K562 (cell line): Measurements from ENCODE around the gene IFNGR1. TPM values are rescaled to one million over a fixed set of nuclear protein-coding genes. Genes with fewer than 3 reads are reported as not detected.

Source experiments
- ATAC-seq: fragments of 200-7000 bp; cut with Tn5 transposase; 3 replicates; pipeline ENCODE4 v1.9.1; 2020; ENCODE audit warnings: moderate library complexity
- BruUV-seq: library from RNA; stranded (reverse); fragments of 400-500 nt; replicated peaks from 2 replicates; lab custom pipeline; 2021; lab: Mats Ljungman, UMichigan
- CTCF ChIA-PET: fragments of 300-600 bp; formaldehyde crosslinking; extraction: SDS; loops from one replicate; lab custom pipeline; 2021; ENCODE audit warnings: low intra/inter-chr PET ratio; lab: Yijun Ruan, JAX
- POLR2A ChIA-PET: fragments of 300-600, 350-650 bp; sonication (Branson Sonifier 250); formaldehyde crosslinking; extraction: SDS; loops from one replicate; lab custom pipeline; 2021; ENCODE audit warnings: antibody characterized with exemption, inconsistent platforms; lab: Yijun Ruan, JAX
- DNase-seq, 4 experiments: peaks; one replicate each; pipeline versions ENCODE4 v3.0.0 to v3.0.0-alpha.2; 2011 to 2018; ENCODE audit warnings: low spot score in 3 of 4, mixed read lengths in 3 of 4; ENCODE audit errors: extremely low read depth in 1 of 4
- FAIRE-seq: peaks from 2 replicates; lab custom pipeline; 2011; peaks lifted over from hg19 to GRCh38; lab: Jason Lieb, UNC
- H2AFZ ChIP-seq: 2 replicates; pipeline ENCODE4 v1.6.0; 2011; ENCODE audit warnings: low read depth, low read length, control low read depth, inconsistent platforms
- H3K27ac ChIP-seq: fragments of 200-600 bp; 3 replicates; pipeline ENCODE4 v1.8.0; 2011; ENCODE audit warnings: low read depth, mild to moderate bottlenecking, control low read depth, inconsistent platforms, low read length, moderate library complexity, mixed read lengths; ENCODE audit errors: extremely low read depth
- H3K27me3 ChIP-seq, 2 experiments: fragments of 300-600 bp in 1 of 2; 2 replicates in 1 of 2; 3 replicates in 1 of 2; pipeline versions ENCODE4 v1.6.0 to v1.8.0; 2011; ENCODE audit warnings: inconsistent platforms in 2 of 2, low read length in 2 of 2, mild to moderate bottlenecking in 1 of 2, mixed read lengths in 1 of 2, moderate library complexity in 1 of 2; ENCODE audit not compliant: control insufficient read depth in 2 of 2, insufficient read depth in 2 of 2
- H3K36me3 ChIP-seq: fragments of 300-600 bp; 3 replicates; pipeline ENCODE4 v1.8.0; 2011; ENCODE audit warnings: mild to moderate bottlenecking, low read length, inconsistent platforms; ENCODE audit not compliant: control insufficient read depth, insufficient read depth
- H3K4me1 ChIP-seq, 2 experiments: fragments of 200-600 bp in 1 of 2; replicated peaks in 1 of 2; 2 replicates in 1 of 2; 3 replicates in 1 of 2; pipeline versions ENCODE4 v1.5.1 to v1.8.0; 2011; ENCODE audit warnings: inconsistent platforms in 2 of 2, low read length in 2 of 2, mild to moderate bottlenecking in 1 of 2, mixed read lengths in 1 of 2, moderate library complexity in 1 of 2; ENCODE audit not compliant: control insufficient read depth in 2 of 2, insufficient read depth in 2 of 2
- H3K4me2 ChIP-seq: 2 replicates; pipeline ENCODE4 v1.6.1; 2011; ENCODE audit warnings: low read length, control low read depth, inconsistent platforms, mixed read lengths; ENCODE audit not compliant: insufficient read depth
- H3K4me3 ChIP-seq: fragments of 200-600 bp; sonication (generic), shearing (Covaris generic); 2 replicates; pipeline ENCODE4 v1.5.1; 2016; ENCODE audit warnings: control low read depth, inconsistent platforms
- H3K79me2 ChIP-seq: fragments of 200-600 bp; 3 replicates; pipeline ENCODE4 v1.8.0; 2011; ENCODE audit warnings: low read length, inconsistent platforms; ENCODE audit not compliant: control insufficient read depth, insufficient read depth
- H3K9ac ChIP-seq, 2 experiments: 2 replicates each; pipeline versions ENCODE4 v1.6.0 to v1.6.1; 2011; ENCODE audit warnings: low read depth in 2 of 2, low read length in 2 of 2, control low read depth in 1 of 2, inconsistent platforms in 1 of 2, mild to moderate bottlenecking in 1 of 2, mixed read lengths in 1 of 2; ENCODE audit not compliant: insufficient read depth in 1 of 2
- H3K9me1 ChIP-seq: one replicate; pipeline ENCODE4 v1.6.0; 2011; ENCODE audit warnings: inconsistent platforms, mild to moderate bottlenecking, low read length, moderate library complexity; ENCODE audit not compliant: control insufficient read depth, insufficient read depth
- H3K9me3 ChIP-seq: replicated peaks from 2 replicates; pipeline ENCODE4 v1.5.1; 2011; ENCODE audit warnings: low read depth, low read length, inconsistent platforms; ENCODE audit not compliant: control insufficient read depth, insufficient read depth
- H4K20me1 ChIP-seq: replicated peaks from 2 replicates; pipeline ENCODE4 v1.6.1; 2011; ENCODE audit warnings: low read length, inconsistent platforms, mixed read lengths; ENCODE audit not compliant: control insufficient read depth, insufficient read depth
- CBX8 ChIP-seq: fragments of 200-600 bp; sonication (generic); IDR thresholded peaks from 2 replicates; pipeline ENCODE4 v1.6.1; 2012; ENCODE audit warnings: borderline replicate concordance, mixed run types, low read depth, mild to moderate bottlenecking, moderate library complexity, mixed read lengths, low read length, control low read depth, inconsistent platforms; ENCODE audit not compliant: poor library complexity, severe bottlenecking; ENCODE audit errors: extremely low read depth
- CHD4 ChIP-seq: fragments of 200-600 bp; sonication (generic); IDR thresholded peaks from 3 replicates; pipeline ENCODE4 v1.6.1; 2012; ENCODE audit warnings: low read depth, mild to moderate bottlenecking, mixed read lengths, low read length, inconsistent platforms; ENCODE audit not compliant: insufficient read depth, insufficient replicate concordance, poor library complexity, severe bottlenecking
- HBP1 ChIP-seq: fragments of 450-650 bp; formaldehyde crosslinking; IDR thresholded peaks from 2 replicates; pipeline ENCODE4 v1.4.0; 2022; ENCODE audit warnings: missing genetic modification characterization
- ILF3 ChIP-seq: fragments of 450-650 bp; IDR thresholded peaks from 2 replicates; pipeline ENCODE4 v1.6.1; 2018; ENCODE audit warnings: antibody characterized with exemption, mild to moderate bottlenecking, moderate library complexity, borderline replicate concordance
- MCM3 ChIP-seq: fragments of 450-650 bp; IDR thresholded peaks from 2 replicates; pipeline ENCODE4 v1.6.1; 2016
- MYNN ChIP-seq, 2 experiments: sonication (generic); formaldehyde crosslinking in 1 of 2; IDR thresholded peaks; 2 replicates each; pipeline versions ENCODE4 v1.5.0 to v1.6.1; 2016 to 2020; ENCODE audit warnings: antibody characterized with exemption in 1 of 2, missing genetic modification reagents in 1 of 2
- TFE3 ChIP-seq: fragments of 450-650 bp; formaldehyde crosslinking; IDR thresholded peaks from 2 replicates; pipeline ENCODE4 v1.4.0; 2020; ENCODE audit warnings: mild to moderate bottlenecking, mixed read lengths
- THAP12 ChIP-seq: fragments of 250-450 bp; sonication (Bioruptor Pico); IDR thresholded peaks from 2 replicates; pipeline ENCODE4 v1.9.0; 2021; ENCODE audit warnings: mild to moderate bottlenecking, inconsistent platforms
- ZNF639 ChIP-seq, 2 experiments: fragments of 200-800 bp in 1 of 2; sonication (Bioruptor generic) in 1 of 2; sonication (generic) in 1 of 2; formaldehyde crosslinking in 1 of 2; IDR thresholded peaks in 1 of 2; conservative IDR thresholded peaks in 1 of 2; 2 replicates each; pipeline versions ENCODE4 v1.5.0 to v1.6.1; 2016 to 2020; ENCODE audit warnings: missing compliant biosample characterization in 1 of 2, missing genetic modification characterization in 1 of 2, missing genetic modification reagents in 1 of 2
- WGBS: fragments of 100-300 bp; shearing (Covaris generic); methylation state at CpG from one replicate; pipeline ENCODE4 v1.1.6; 2016; ENCODE audit warnings: low coverage, mixed read lengths; ENCODE audit not compliant: insufficient coverage; ENCODE audit errors: missing lambda C conversion rate; 5-methylcytosine and 5-hydroxymethylcytosine counted together
- in situ Hi-C: fragments of 300-500 bp; cut with MboI; formaldehyde crosslinking; loops from 4 replicates; pipeline ENCODE4 v1.15.0; 2018; ENCODE audit warnings: inconsistent platforms, mixed read lengths
- intact Hi-C: fragments of 100-400 bp; cut with micrococcal nuclease; formaldehyde crosslinking; loops from 2 replicates; pipeline ENCODE4 v1.14.2; 2022
- polyA plus RNA-seq, 8 experiments: library from polyadenylated mRNA; depleted of rRNA in 4 of 8; stranded (reverse) in 5 of 8; unstranded in 3 of 8; fragments of >200 nt; fragmentation: Nextera tagmentation in 2 of 8; fragmentation: Illumina TruSeq in 1 of 8; extraction: Ambion mirVana in 2 of 8; extraction: Trizol in 1 of 8; gene quantifications; 2 replicates each; pipeline versions ENCODE4 v1.2.1 to v1.2.3, GENCODE V29; 2011 to 2014; ENCODE audit warnings: inconsistent platforms in 1 of 8, missing spikeins in 1 of 8
- total RNA-seq, 7 experiments: library from RNA; depleted of rRNA in 6 of 7; stranded (reverse); fragments of >200 nt in 6 of 7; fragmentation: Illumina TruSeq in 2 of 7; extraction: Trizol in 2 of 7; gene quantifications; 2 replicates each; pipeline versions ENCODE4 v1.2.1 to v1.2.3, GENCODE V29; 2011 to 2021; ENCODE audit warnings: low replicate concordance in 1 of 7

IFNGR1 gene
- total and polyA plus RNA-seq, 9 of the 15 experiments (the other 6 are each of a cell fraction or from before 2014, with no cell fraction given) = 14.7 to 47.0 (median 26.7) TPM

- no peaks in the 10 kb centered on the region for H3K79me2 ChIP-seq
- no peak overlapping the region for H3K9ac ChIP-seq
- CTCF ChIA-PET = no interaction called here
- TF ChIP-seq TFE3 (CRISPR knock-in tag) (no peak), ZNF639 (CRISPR knock-in tag; conservative IDR thresholded peaks at IDR 0.05 in 1 of 2, IDR thresholded peaks at IDR 0.05 in 1 of 2) (no peak), MYNN (IDR thresholded peaks at IDR 0.05) (no peak), MYNN (CRISPR knock-in tag; IDR thresholded peaks at IDR 0.05) (no peak), HBP1 (no peak), ILF3 (no peak), CHD4 (no peak), CBX8 (no peak), THAP12 (CRISPR knock-in tag) (no peak), MCM3 (no peak)
- DNase-seq = no peak
- no peak overlapping the region for H2AFZ ChIP-seq
- BruUV-seq = no TSS peak
- POLR2A ChIA-PET = no interaction called here
- H3K9me3 ChIP-seq = no peaks in the 10 kb centered on the region
- H3K27ac ChIP-seq = no peak overlapping the region
- no CpG with 5 or more reads among the region's 1 CpG for WGBS
- in situ Hi-C loops = no loop called here
- H3K9me1 ChIP-seq = no peaks in the 10 kb centered on the region
- H3K4me1 ChIP-seq = no peaks in the 10 kb centered on the region
- no peak for ATAC-seq
- no peaks in the 10 kb centered on the region for H4K20me1 ChIP-seq
- intact Hi-C loops = no loop called here
- FAIRE-seq = no peak
- peaks cover 0 to 10% of the 10 kb centered on the region in 2 experiments; a peak in 2 of 5 replicates for H3K27me3 ChIP-seq
- no peak overlapping the region for H3K4me2 ChIP-seq
- no peak overlapping the region for H3K4me3 ChIP-seq
- H3K36me3 ChIP-seq = no peaks in the 10 kb centered on the region
Measured at GRCh38 chr6:137254966-137255365, 35.8 kb upstream of the IFNGR1 start.
